ENCODE measurements around the gene ASPSCR1.

DNA sequence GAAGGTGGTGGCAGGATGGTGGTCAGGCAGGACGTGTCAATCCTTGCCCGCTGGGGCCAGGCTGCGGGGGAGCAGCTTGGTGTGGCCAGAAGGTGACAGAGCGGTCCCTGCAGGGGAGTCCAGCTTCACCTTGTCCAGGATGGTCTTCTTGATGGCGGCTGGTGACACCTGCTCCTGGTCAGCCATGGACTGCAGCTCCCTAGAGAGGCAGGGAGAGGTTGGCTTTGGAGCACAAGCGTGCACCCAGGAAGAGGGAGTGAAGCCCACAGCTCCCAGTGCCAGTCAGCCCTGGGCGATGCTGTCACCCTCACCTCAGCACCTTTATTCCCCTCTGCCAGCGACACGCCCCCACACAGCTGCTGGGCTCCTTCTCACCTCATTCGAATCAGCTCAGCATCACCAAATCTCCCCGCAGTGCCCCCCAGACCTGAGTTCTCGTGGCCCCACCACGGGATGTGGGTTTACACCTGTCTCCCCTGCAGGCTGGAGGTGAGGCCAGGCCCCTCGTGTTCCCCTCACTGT is 44.2 kb upstream of the ASPSCR1 start:
- TF ChIP-seq, protein P1, sequence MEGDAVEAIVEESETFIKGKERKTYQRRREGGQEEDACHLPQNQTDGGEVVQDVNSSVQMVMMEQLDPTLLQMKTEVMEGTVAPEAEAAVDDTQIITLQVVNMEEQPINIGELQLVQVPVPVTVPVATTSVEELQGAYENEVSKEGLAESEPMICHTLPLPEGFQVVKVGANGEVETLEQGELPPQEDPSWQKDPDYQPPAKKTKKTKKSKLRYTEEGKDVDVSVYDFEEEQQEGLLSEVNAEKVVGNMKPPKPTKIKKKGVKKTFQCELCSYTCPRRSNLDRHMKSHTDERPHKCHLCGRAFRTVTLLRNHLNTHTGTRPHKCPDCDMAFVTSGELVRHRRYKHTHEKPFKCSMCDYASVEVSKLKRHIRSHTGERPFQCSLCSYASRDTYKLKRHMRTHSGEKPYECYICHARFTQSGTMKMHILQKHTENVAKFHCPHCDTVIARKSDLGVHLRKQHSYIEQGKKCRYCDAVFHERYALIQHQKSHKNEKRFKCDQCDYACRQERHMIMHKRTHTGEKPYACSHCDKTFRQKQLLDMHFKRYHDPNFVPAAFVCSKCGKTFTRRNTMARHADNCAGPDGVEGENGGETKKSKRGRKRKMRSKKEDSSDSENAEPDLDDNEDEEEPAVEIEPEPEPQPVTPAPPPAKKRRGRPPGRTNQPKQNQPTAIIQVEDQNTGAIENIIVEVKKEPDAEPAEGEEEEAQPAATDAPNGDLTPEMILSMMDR (conservative IDR thresholded peaks at IDR 0.05 in 1 of 2, IDR thresholded peaks at IDR 0.05 in 1 of 2; ENCODE audit: low read depth in 1 of 2, low read length in 2 of 2), result no peak
- TF ChIP-seq EZH2 (IDR thresholded peaks at IDR 0.05; ENCODE audit: low read length, missing control alignments), result no peak
